H1 (cell line): ENCODE data around the gene CDK15. TPM values are rescaled to one million over a fixed set of nuclear protein-coding genes. Genes with fewer than 3 reads are reported as not detected.

Experiments
- CTCF ChIA-PET: fragments of 300-600 bp; sonication (Branson Sonifier 250); formaldehyde crosslinking; loops from one replicate; lab custom pipeline; 2021; ENCODE audit not compliant: partially characterized antibody; lab: Charles Lee
- POLR2A ChIA-PET: fragments of 300-600 bp; sonication (Branson Sonifier 250); formaldehyde crosslinking; loops from one replicate; lab custom pipeline; 2021; ENCODE audit warnings: inconsistent platforms; ENCODE audit not compliant: partially characterized antibody; lab: Charles Lee
- DNase-seq, 2 experiments: peaks; one replicate each; pipeline versions ENCODE4 v3.0.0 to v3.0.0-alpha.2; 2010 to 2022; ENCODE audit warnings: low spot score in 2 of 2, low read depth in 1 of 2, mixed read lengths in 1 of 2
- FAIRE-seq: peaks from 2 replicates; lab custom pipeline; 2011; peaks lifted over from hg19 to GRCh38; lab: Jason Lieb, UNC
- H2AFZ ChIP-seq: 2 replicates; pipeline ENCODE4 v1.8.1; 2012; ENCODE audit warnings: low read length, inconsistent platforms
- H2AK5ac ChIP-seq: 2 replicates; pipeline ENCODE4 v1.6.1; 2013; ENCODE audit warnings: low read depth, low read length
- H2BK120ac ChIP-seq: replicated peaks from 2 replicates; pipeline ENCODE3; 2013; ENCODE audit warnings: low read depth, low read length, inconsistent platforms
- H2BK12ac ChIP-seq: 2 replicates; pipeline ENCODE4 v1.6.1; 2013; ENCODE audit warnings: low read depth, low read length
- H2BK15ac ChIP-seq: 2 replicates; pipeline ENCODE4 v1.6.1; 2013; ENCODE audit warnings: low read length
- H2BK20ac ChIP-seq: 2 replicates; pipeline ENCODE4 v1.6.1; 2013; ENCODE audit warnings: low read length
- H2BK5ac ChIP-seq: 2 replicates; pipeline ENCODE4 v1.6.1; 2013; ENCODE audit warnings: low read depth, low read length
- H3K14ac ChIP-seq: 2 replicates; pipeline ENCODE4 v1.6.1; 2013; ENCODE audit warnings: inconsistent platforms; ENCODE audit not compliant: insufficient read length
- H3K18ac ChIP-seq: 2 replicates; pipeline ENCODE4 v1.6.1; 2013; ENCODE audit warnings: low read length; ENCODE audit errors: extremely low read depth
- H3K23ac ChIP-seq: 2 replicates; pipeline ENCODE4 v1.6.1; 2013; ENCODE audit warnings: inconsistent platforms; ENCODE audit not compliant: insufficient read length
- H3K23me2 ChIP-seq: 2 replicates; pipeline ENCODE4 v1.6.1; 2013; ENCODE audit warnings: low read depth, low read length
- H3K27ac ChIP-seq: 2 replicates; pipeline ENCODE4 v1.6.1; 2011; ENCODE audit warnings: low read depth, low read length, inconsistent platforms
- H3K27me3 ChIP-seq, 4 experiments: replicated peaks in 1 of 4; 1 replicate in 1 of 4; 2 replicates in 3 of 4; pipeline versions ENCODE4 v1.6.1 to v1.8.1; 2011 to 2013; ENCODE audit warnings: low read length in 3 of 4, mild to moderate bottlenecking in 3 of 4, inconsistent platforms in 2 of 4, mixed read lengths in 2 of 4, moderate library complexity in 1 of 4; ENCODE audit not compliant: control insufficient read depth in 3 of 4, insufficient read depth in 3 of 4; ENCODE audit errors: extremely low read depth in 1 of 4
- H3K36me3 ChIP-seq, 4 experiments: 2 replicates each; pipeline versions ENCODE4 v1.6.1 to v1.8.1; 2011 to 2013; ENCODE audit warnings: mild to moderate bottlenecking in 4 of 4, low read length in 3 of 4, moderate library complexity in 2 of 4, control low read depth in 1 of 4, inconsistent platforms in 1 of 4; ENCODE audit not compliant: insufficient read depth in 4 of 4, control insufficient read depth in 2 of 4
- H3K4ac ChIP-seq: replicated peaks from 2 replicates; pipeline ENCODE3; 2013; ENCODE audit warnings: low read length, low read depth, mixed read lengths, inconsistent platforms; ENCODE audit not compliant: insufficient read length
- H3K4me1 ChIP-seq, 4 experiments: replicated peaks in 1 of 4; 1 replicate in 1 of 4; 2 replicates in 3 of 4; pipeline versions ENCODE4 v1.6.1 to v1.8.1; 2011 to 2013; ENCODE audit warnings: low read length in 3 of 4, inconsistent platforms in 2 of 4, mixed read lengths in 1 of 4; ENCODE audit not compliant: insufficient read depth in 4 of 4, control insufficient read depth in 3 of 4
- H3K4me2 ChIP-seq, 2 experiments: 2 replicates each; pipeline versions ENCODE4 v1.6.1 to v1.8.1; 2011 to 2013; ENCODE audit warnings: low read depth in 2 of 2, low read length in 2 of 2, control low read depth in 1 of 2, inconsistent platforms in 1 of 2, mild to moderate bottlenecking in 1 of 2; ENCODE audit not compliant: insufficient read depth in 1 of 2
- H3K4me3 ChIP-seq, 4 experiments: fragments of 200-600, 300-600 bp in 1 of 4; sonication (generic), shearing (Covaris generic), sonication (Bioruptor Twin) in 1 of 4; 2 replicates each; pipeline versions ENCODE4 v1.5.1 to v1.8.1; 2011 to 2016; ENCODE audit warnings: low read length in 4 of 4, low read depth in 3 of 4, control low read depth in 2 of 4, inconsistent platforms in 2 of 4, mild to moderate bottlenecking in 2 of 4, mixed read lengths in 1 of 4, moderate library complexity in 1 of 4; ENCODE audit not compliant: insufficient read depth in 2 of 4; ENCODE audit errors: extremely low read depth in 1 of 4
- H3K56ac ChIP-seq: replicated peaks from 2 replicates; pipeline ENCODE3; 2013; ENCODE audit warnings: low read depth, mild to moderate bottlenecking, mixed read lengths, low read length, inconsistent platforms; ENCODE audit not compliant: insufficient read length
- H3K79me1 ChIP-seq: 2 replicates; pipeline ENCODE4 v1.6.1; 2013; ENCODE audit warnings: low read depth, low read length, control low read depth
- H3K79me2 ChIP-seq, 2 experiments: 2 replicates each; pipeline versions ENCODE4 v1.6.1 to v1.8.1; 2012 to 2013; ENCODE audit warnings: low read length in 2 of 2, mild to moderate bottlenecking in 2 of 2, inconsistent platforms in 1 of 2; ENCODE audit not compliant: insufficient read depth in 2 of 2, control insufficient read depth in 1 of 2
- H3K9ac ChIP-seq, 4 experiments: replicated peaks in 1 of 4; 1 replicate in 1 of 4; 2 replicates in 3 of 4; pipeline versions ENCODE4 v1.6.1 to v1.8.1; 2011 to 2013; ENCODE audit warnings: low read depth in 3 of 4, low read length in 3 of 4, control low read depth in 2 of 4, mild to moderate bottlenecking in 2 of 4, moderate library complexity in 2 of 4, inconsistent platforms in 1 of 4; ENCODE audit errors: extremely low read depth in 1 of 4
- H3K9me3 ChIP-seq, 2 experiments: 2 replicates each; pipeline versions ENCODE4 v1.6.1 to v1.8.1; 2012 to 2013; ENCODE audit warnings: mild to moderate bottlenecking in 2 of 2, moderate library complexity in 2 of 2, control low read depth in 1 of 2, inconsistent platforms in 1 of 2, low read depth in 1 of 2, low read length in 1 of 2, mixed read lengths in 1 of 2; ENCODE audit not compliant: insufficient read depth in 2 of 2
- H4K20me1 ChIP-seq, 2 experiments: replicated peaks in 1 of 2; 2 replicates each; pipeline versions ENCODE3 to v1.8.1; 2011 to 2013; ENCODE audit warnings: inconsistent platforms in 2 of 2, low read length in 2 of 2, mild to moderate bottlenecking in 1 of 2; ENCODE audit not compliant: insufficient read depth in 2 of 2, control insufficient read depth in 1 of 2
- H4K5ac ChIP-seq: 2 replicates; pipeline ENCODE4 v1.6.1; 2013; ENCODE audit warnings: low read length, low read depth, mixed read lengths, inconsistent platforms; ENCODE audit not compliant: insufficient read length
- H4K8ac ChIP-seq: 2 replicates; pipeline ENCODE4 v1.8.0; 2013; ENCODE audit warnings: mild to moderate bottlenecking, moderate library complexity, low read length, inconsistent platforms; ENCODE audit not compliant: insufficient read depth; ENCODE audit errors: extremely low read depth
- H4K91ac ChIP-seq: replicated peaks from 2 replicates; pipeline ENCODE3; 2013; ENCODE audit warnings: low read length, mixed read lengths, inconsistent platforms; ENCODE audit not compliant: insufficient read length
- BACH1 ChIP-seq: IDR thresholded peaks from 2 replicates; pipeline ENCODE4 v1.6.1; 2012; ENCODE audit warnings: low read length, improper control_type of control experiment
- HDAC6 ChIP-seq: IDR thresholded peaks from one replicate; pipeline ENCODE4 v1.7.1; 2012; ENCODE audit warnings: low read depth, mild to moderate bottlenecking, inconsistent platforms, low read length, moderate library complexity
- KDM1A ChIP-seq: fragments of 200-600, 300-600 bp; sonication (generic); IDR thresholded peaks from 2 replicates; pipeline ENCODE4 v1.7.1; 2016; ENCODE audit warnings: mild to moderate bottlenecking, low read length, borderline replicate concordance
- MAFK ChIP-seq: IDR thresholded peaks from 2 replicates; pipeline ENCODE4 v1.6.1; 2012; ENCODE audit warnings: low read depth, mild to moderate bottlenecking, improper control_type of control experiment, low read length
- RAD21 ChIP-seq, 2 experiments: IDR thresholded peaks in 1 of 2; conservative IDR thresholded peaks in 1 of 2; 2 replicates each; pipeline ENCODE4 v1.6.1; 2011; ENCODE audit warnings: low read depth in 2 of 2, low read length in 2 of 2, improper control_type of control experiment in 1 of 2, inconsistent platforms in 1 of 2, mild to moderate bottlenecking in 1 of 2, moderate library complexity in 1 of 2
- RBBP5 ChIP-seq: IDR thresholded peaks from 2 replicates; pipeline ENCODE4 v1.7.1; 2012; ENCODE audit warnings: low read depth, mild to moderate bottlenecking, inconsistent platforms, low read length, moderate library complexity, borderline replicate concordance
- RFX5 ChIP-seq: IDR thresholded peaks from 2 replicates; pipeline ENCODE4 v1.6.1; 2011; ENCODE audit warnings: low read depth, low read length, improper control_type of control experiment, borderline replicate concordance
- RNF2 ChIP-seq: fragments of 200-900, 300-1000 bp; sonication (generic); IDR thresholded peaks from 2 replicates; pipeline ENCODE4 v1.7.1; 2016; ENCODE audit warnings: borderline replicate concordance, low read depth, mild to moderate bottlenecking, antibody characterized with exemption, low read length; ENCODE audit not compliant: poor library complexity, severe bottlenecking; ENCODE audit errors: missing control alignments
- SAP30 ChIP-seq: fragments of 300-600 bp; sonication (generic); IDR thresholded peaks from 2 replicates; pipeline ENCODE4 v1.7.1; 2012; ENCODE audit warnings: low read length, moderate library complexity, mild to moderate bottlenecking, inconsistent platforms; ENCODE audit not compliant: insufficient read depth, insufficient replicate concordance
- YY1 ChIP-seq: IDR thresholded peaks from 2 replicates; pipeline ENCODE4 v1.6.1; 2011; ENCODE audit warnings: low read depth, mild to moderate bottlenecking, low read length
- WGBS, 2 experiments: shearing (Covaris generic) in 1 of 2; methylation state at CpG; one replicate each; pipeline versions ENCODE4 v1.1.6 to v1.1.7; 2013 to 2015; ENCODE audit warnings: low lambda C conversion rate in 2 of 2, mixed read lengths in 2 of 2, inconsistent platforms in 1 of 2, low coverage in 1 of 2, missing lambda C conversion rate in 1 of 2; ENCODE audit not compliant: insufficient replicate concordance in 2 of 2, insufficient coverage in 1 of 2, insufficient read length in 1 of 2; ENCODE audit errors: extremely low coverage in 1 of 2, missing lambda C conversion rate in 1 of 2; 5-methylcytosine and 5-hydroxymethylcytosine counted together
- polyA plus RNA-seq, 7 experiments: library from polyadenylated mRNA; depleted of rRNA in 3 of 7; stranded (reverse) in 5 of 7; unstranded in 2 of 7; fragments of >200 nt in 5 of 7; fragments of 200-250 nt in 2 of 7; gene quantifications; 1 replicate in 5 of 7; 2 replicates in 1 of 7; 4 replicates in 1 of 7; pipeline versions ENCODE4 v1.2.1 to v1.2.3, GENCODE V29; 2011 to 2013; ENCODE audit warnings: missing spikeins in 2 of 7, mixed read lengths in 2 of 7
- total RNA-seq: library from RNA; stranded (reverse); fragmentation: NEBNext Ultra II Directional; extraction: Animal tissue kit (Norgen Biotek cat#: 25700); gene quantifications from 2 replicates; pipeline ENCODE4 v1.2.1, GENCODE V29; 2021
- TF ChIP-seq, protein P1 (sequence below): IDR thresholded peaks from 2 replicates; pipeline ENCODE4 v1.6.1; 2012; ENCODE audit warnings: low read length, inconsistent platforms

Gene CDK15
- total and polyA plus RNA-seq, 2 of the 8 experiments (the other 6 are each of a cell fraction or from before 2014, with no cell fraction given) = 0.03 TPM; not detected in 1

DNA sequence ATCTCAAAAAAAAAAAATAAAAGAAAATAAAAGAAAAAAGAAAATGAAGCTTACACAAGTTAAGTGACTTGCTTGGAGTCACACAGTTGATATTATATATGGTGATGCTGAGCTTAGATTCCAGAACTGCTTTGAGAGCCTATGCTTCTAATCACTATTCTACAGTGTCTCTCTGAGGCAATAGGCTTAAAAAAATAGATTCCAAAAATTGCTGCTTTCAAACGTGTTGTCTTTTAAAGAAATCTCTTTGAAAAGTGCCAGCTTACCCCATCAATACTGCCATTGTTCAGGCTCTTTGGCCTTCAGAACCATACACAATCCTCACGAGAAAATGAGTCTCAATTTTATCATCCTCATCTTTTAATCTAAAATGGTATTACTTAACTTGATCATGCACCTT, 102.6 kb downstream of the CDK15 start:
- 88% methylated on average over 2 of the region's 2 CpGs; no CpG with 5 or more reads in 1 of the 2 experiments for WGBS, 2 experiments
- TF ChIP-seq YY1 (no peak), RAD21 (IDR thresholded peaks at IDR 0.05 in 1 of 2, conservative IDR thresholded peaks at IDR 0.05 in 1 of 2; ENCODE audit: low read depth in 2 of 2, low read length in 2 of 2) (no peak), RFX5 (no peak), BACH1 (no peak), RNF2 (no peak), SAP30 (no peak), MAFK (no peak), RBBP5 (no peak), HDAC6 (no peak), KDM1A (no peak)
- TF ChIP-seq, protein P1, sequence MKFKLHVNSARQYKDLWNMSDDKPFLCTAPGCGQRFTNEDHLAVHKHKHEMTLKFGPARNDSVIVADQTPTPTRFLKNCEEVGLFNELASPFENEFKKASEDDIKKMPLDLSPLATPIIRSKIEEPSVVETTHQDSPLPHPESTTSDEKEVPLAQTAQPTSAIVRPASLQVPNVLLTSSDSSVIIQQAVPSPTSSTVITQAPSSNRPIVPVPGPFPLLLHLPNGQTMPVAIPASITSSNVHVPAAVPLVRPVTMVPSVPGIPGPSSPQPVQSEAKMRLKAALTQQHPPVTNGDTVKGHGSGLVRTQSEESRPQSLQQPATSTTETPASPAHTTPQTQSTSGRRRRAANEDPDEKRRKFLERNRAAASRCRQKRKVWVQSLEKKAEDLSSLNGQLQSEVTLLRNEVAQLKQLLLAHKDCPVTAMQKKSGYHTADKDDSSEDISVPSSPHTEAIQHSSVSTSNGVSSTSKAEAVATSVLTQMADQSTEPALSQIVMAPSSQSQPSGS = no peak

More for the DNA sequence above, 102.6 kb downstream of the CDK15 start:
- no peak overlapping the region for H4K8ac ChIP-seq
- H3K4me3 ChIP-seq = no peak overlapping the region
- no peaks in the 10 kb centered on the region for H3K36me3 ChIP-seq
- H3K27me3 ChIP-seq = no peaks in the 10 kb centered on the region
- no peaks in the 10 kb centered on the region for H3K79me2 ChIP-seq
- no peaks in the 10 kb centered on the region for H4K20me1 ChIP-seq
- no peak overlapping the region for H3K18ac ChIP-seq
- FAIRE-seq (no peak), DNase-seq (no peak)
- no peak overlapping the region for H2AFZ ChIP-seq
- H3K4ac ChIP-seq = no peak overlapping the region
- H2AK5ac ChIP-seq = no peak overlapping the region
- POLR2A ChIA-PET = interaction anchor here (0.9 to 1.5 kb wide), 2 partner anchors 12 to 52 kb away, joined by 3 read pairs; no protein-coding TSS in a partner anchor
- no peaks in the 10 kb centered on the region for H3K23me2 ChIP-seq
- H2BK5ac ChIP-seq = no peak overlapping the region
- no peak overlapping the region for H2BK15ac ChIP-seq
- H3K4me1 ChIP-seq = peaks cover 9 to 32% (median 22%) of the 10 kb centered on the region in 4 experiments; a peak in 5 of 7 replicates
- H3K79me1 ChIP-seq = no peaks in the 10 kb centered on the region
- no peak overlapping the region for H2BK120ac ChIP-seq
- CTCF ChIA-PET = interaction anchor here (0.6 to 1.6 kb wide), 5 partner anchors 10 to 258 kb away, joined by 3 to 4 read pairs (median 3); no protein-coding TSS in a partner anchor
- no peak overlapping the region for H3K23ac ChIP-seq
- no peak overlapping the region for H4K91ac ChIP-seq
- no peak overlapping the region for H3K27ac ChIP-seq
- no peak overlapping the region for H3K14ac ChIP-seq
- no peaks in the 10 kb centered on the region for H3K9me3 ChIP-seq
- H3K9ac ChIP-seq = no peak overlapping the region
- H2BK20ac ChIP-seq = no peak overlapping the region
- no peak overlapping the region for H2BK12ac ChIP-seq
- H3K56ac ChIP-seq = no peak overlapping the region
- H3K4me2 ChIP-seq = no peak overlapping the region
- no peak overlapping the region for H4K5ac ChIP-seq
